Measurements from ENCODE around the gene NR6A1. TPM values are rescaled to one million over a fixed set of nuclear protein-coding genes. Genes with fewer than 3 reads are reported as not detected.

NR6A1 gene
- total and polyA plus RNA-seq, 2 experiments from 2014 or later = 44.2 to 139 TPM

DNA sequence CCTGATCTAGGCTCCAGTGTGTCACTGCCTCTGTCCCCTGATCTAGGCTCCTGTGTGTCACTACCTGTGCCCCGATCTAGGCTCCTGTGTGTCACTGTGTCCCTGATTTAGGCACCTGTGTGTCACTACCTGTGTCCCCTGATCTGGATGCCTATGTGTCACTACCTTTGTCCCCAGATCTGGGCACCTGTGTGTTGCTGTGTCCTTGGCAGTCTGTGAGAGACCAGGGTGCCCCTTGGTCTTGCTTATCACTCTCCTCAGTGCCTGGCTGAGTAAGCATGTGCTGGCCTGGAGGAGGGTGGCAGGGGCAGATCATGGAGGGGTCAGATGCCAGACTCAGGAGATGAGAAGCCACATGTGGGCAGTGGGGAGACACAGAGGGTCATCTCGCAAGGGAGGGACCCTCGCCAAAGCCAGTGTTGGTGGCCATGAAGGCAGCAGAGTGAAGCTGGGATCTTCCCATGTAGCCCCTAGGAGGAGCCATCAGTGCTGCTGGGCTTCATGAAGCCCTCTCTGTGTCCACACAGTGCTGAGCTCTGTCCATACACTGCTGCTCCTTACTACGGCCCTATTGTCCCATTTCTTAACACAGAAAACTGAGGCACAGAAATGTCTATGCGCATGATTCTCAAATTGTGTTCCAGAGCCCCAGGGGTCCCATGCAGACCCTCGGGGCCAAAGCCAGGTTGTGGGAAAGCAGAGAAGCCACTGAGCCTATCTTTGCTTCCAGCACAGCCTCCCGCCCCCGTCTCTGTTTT lies 21.3 kb upstream of the NR6A1 start:
- TF ChIP-seq JUNB (IDR thresholded peaks at IDR 0.05; ENCODE audit: unreplicated experiment) = no peak
- TF ChIP-seq, protein P1, sequence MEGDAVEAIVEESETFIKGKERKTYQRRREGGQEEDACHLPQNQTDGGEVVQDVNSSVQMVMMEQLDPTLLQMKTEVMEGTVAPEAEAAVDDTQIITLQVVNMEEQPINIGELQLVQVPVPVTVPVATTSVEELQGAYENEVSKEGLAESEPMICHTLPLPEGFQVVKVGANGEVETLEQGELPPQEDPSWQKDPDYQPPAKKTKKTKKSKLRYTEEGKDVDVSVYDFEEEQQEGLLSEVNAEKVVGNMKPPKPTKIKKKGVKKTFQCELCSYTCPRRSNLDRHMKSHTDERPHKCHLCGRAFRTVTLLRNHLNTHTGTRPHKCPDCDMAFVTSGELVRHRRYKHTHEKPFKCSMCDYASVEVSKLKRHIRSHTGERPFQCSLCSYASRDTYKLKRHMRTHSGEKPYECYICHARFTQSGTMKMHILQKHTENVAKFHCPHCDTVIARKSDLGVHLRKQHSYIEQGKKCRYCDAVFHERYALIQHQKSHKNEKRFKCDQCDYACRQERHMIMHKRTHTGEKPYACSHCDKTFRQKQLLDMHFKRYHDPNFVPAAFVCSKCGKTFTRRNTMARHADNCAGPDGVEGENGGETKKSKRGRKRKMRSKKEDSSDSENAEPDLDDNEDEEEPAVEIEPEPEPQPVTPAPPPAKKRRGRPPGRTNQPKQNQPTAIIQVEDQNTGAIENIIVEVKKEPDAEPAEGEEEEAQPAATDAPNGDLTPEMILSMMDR (conservative IDR thresholded peaks at IDR 0.05; ENCODE audit: low read depth in 2 of 2) = peak in 1 of 2 experiments; percentile 20; a peak in 2 of 4 replicates
- no peak for TF ChIP-seq POLR2AphosphoS5 (IDR thresholded peaks at IDR 0.05; ENCODE audit: low read depth)
- Mint-ChIP-seq H3K4me1 (0 out of 3 replicates have a peak, but pooled peaks cover 3% of the 10 kb centered on the region), H3K27me3 (ENCODE audit: insufficient read depth, low read depth, poor library complexity) (peaks cover 3% of the 10 kb centered on the region), H3K4me3 (no peak overlapping the region), H3K9me3 (no peaks in the 10 kb centered on the region), H3K36me3 (ENCODE audit: low read depth) (no peaks in the 10 kb centered on the region), H3K27ac (no peak overlapping the region)
- Histone ChIP-seq H3K36me3 (ENCODE audit: insufficient read depth) (no peaks in the 10 kb centered on the region), H3K4me3 (no peak overlapping the region), H3K79me2 (replicated peaks; ENCODE audit: insufficient read depth) (no peaks in the 10 kb centered on the region), H3K4me1 (ENCODE audit: insufficient read depth) (no peaks in the 10 kb centered on the region), H3F3A (replicated peaks; ENCODE audit: low read depth) (no peaks in the 10 kb centered on the region), H3K27me3 (ENCODE audit: insufficient read depth) (no peaks in the 10 kb centered on the region), H3K9me2 (ENCODE audit: insufficient read depth) (no peaks in the 10 kb centered on the region), H2AFZ (no peak overlapping the region), H4K20me1 (replicated peaks; ENCODE audit: insufficient read depth) (no peaks in the 10 kb centered on the region), H3K4me2 (no peak overlapping the region), H3K27ac (ENCODE audit: low read depth) (no peak overlapping the region)
- DNase-seq (ENCODE audit: low spot score) (no peak), ATAC-seq (peak; percentile 50)

DNA sequence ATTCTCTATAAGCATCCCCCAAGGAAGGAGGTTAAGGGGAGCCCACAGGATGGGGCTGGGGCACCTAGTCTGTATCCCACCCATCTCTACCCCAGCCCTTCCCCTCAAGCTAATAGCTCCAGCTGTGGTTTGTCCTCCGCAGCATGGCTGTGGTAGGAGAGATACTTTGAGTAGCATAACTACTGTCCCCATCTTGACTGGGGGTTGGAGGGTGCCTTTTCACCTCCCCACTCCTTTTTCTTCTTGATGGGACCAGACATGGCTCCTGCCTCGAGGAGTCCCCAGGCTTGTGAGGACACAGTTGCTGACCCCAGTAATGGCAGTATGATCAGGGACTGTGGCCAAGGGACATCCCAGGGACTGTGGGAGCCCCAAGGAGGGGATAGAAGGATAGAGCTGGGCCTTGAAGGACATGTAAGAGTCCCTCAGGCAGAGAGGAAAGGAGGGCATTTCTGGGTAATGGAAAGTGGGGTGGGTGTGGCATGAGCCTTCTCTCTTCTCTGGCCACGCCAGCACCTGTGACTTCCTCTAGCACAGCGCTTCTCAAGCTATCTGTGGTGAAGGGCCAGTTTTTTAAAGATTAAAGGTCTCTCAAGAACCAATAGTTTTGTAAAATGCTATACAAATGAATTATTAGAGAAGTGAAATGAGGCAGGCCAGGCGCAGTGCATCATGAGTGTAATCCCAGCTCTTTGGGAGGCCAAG lies 19.8 kb upstream of the NR6A1 start:
- Histone ChIP-seq H2AFZ (no peak overlapping the region), H4K20me1 (replicated peaks; ENCODE audit: insufficient read depth) (no peaks in the 10 kb centered on the region), H3K27me3 (ENCODE audit: insufficient read depth) (no peaks in the 10 kb centered on the region), H3K36me3 (ENCODE audit: insufficient read depth) (no peaks in the 10 kb centered on the region), H3F3A (replicated peaks; ENCODE audit: low read depth) (no peaks in the 10 kb centered on the region), H3K4me2 (no peak overlapping the region), H3K4me1 (ENCODE audit: insufficient read depth) (no peaks in the 10 kb centered on the region), H3K9me2 (ENCODE audit: insufficient read depth) (no peaks in the 10 kb centered on the region), H3K4me3 (no peak overlapping the region), H3K27ac (ENCODE audit: low read depth) (no peak overlapping the region), H3K79me2 (replicated peaks; ENCODE audit: insufficient read depth) (no peaks in the 10 kb centered on the region)
- Mint-ChIP-seq H3K4me1 (no peaks in the 10 kb centered on the region), H3K36me3 (ENCODE audit: low read depth) (no peaks in the 10 kb centered on the region), H3K27me3 (ENCODE audit: insufficient read depth, low read depth, poor library complexity) (peaks cover 4% of the 10 kb centered on the region), H3K9me3 (no peaks in the 10 kb centered on the region), H3K4me3 (no peak overlapping the region), H3K27ac (no peak overlapping the region; the same call in 1 of the 2 replicates)
- ATAC-seq (no peak), DNase-seq (ENCODE audit: low spot score) (no peak)
- TF ChIP-seq ZNF114 (CRISPR knock-in tag; IDR thresholded peaks at IDR 0.05) (no peak), CREB1 (CRISPR knock-in tag; IDR thresholded peaks at IDR 0.05; ENCODE audit: low read depth) (no peak), EZH2phosphoT487 (IDR thresholded peaks at IDR 0.05; ENCODE audit: unreplicated experiment) (no peak)
- TF ChIP-seq, protein P2, sequence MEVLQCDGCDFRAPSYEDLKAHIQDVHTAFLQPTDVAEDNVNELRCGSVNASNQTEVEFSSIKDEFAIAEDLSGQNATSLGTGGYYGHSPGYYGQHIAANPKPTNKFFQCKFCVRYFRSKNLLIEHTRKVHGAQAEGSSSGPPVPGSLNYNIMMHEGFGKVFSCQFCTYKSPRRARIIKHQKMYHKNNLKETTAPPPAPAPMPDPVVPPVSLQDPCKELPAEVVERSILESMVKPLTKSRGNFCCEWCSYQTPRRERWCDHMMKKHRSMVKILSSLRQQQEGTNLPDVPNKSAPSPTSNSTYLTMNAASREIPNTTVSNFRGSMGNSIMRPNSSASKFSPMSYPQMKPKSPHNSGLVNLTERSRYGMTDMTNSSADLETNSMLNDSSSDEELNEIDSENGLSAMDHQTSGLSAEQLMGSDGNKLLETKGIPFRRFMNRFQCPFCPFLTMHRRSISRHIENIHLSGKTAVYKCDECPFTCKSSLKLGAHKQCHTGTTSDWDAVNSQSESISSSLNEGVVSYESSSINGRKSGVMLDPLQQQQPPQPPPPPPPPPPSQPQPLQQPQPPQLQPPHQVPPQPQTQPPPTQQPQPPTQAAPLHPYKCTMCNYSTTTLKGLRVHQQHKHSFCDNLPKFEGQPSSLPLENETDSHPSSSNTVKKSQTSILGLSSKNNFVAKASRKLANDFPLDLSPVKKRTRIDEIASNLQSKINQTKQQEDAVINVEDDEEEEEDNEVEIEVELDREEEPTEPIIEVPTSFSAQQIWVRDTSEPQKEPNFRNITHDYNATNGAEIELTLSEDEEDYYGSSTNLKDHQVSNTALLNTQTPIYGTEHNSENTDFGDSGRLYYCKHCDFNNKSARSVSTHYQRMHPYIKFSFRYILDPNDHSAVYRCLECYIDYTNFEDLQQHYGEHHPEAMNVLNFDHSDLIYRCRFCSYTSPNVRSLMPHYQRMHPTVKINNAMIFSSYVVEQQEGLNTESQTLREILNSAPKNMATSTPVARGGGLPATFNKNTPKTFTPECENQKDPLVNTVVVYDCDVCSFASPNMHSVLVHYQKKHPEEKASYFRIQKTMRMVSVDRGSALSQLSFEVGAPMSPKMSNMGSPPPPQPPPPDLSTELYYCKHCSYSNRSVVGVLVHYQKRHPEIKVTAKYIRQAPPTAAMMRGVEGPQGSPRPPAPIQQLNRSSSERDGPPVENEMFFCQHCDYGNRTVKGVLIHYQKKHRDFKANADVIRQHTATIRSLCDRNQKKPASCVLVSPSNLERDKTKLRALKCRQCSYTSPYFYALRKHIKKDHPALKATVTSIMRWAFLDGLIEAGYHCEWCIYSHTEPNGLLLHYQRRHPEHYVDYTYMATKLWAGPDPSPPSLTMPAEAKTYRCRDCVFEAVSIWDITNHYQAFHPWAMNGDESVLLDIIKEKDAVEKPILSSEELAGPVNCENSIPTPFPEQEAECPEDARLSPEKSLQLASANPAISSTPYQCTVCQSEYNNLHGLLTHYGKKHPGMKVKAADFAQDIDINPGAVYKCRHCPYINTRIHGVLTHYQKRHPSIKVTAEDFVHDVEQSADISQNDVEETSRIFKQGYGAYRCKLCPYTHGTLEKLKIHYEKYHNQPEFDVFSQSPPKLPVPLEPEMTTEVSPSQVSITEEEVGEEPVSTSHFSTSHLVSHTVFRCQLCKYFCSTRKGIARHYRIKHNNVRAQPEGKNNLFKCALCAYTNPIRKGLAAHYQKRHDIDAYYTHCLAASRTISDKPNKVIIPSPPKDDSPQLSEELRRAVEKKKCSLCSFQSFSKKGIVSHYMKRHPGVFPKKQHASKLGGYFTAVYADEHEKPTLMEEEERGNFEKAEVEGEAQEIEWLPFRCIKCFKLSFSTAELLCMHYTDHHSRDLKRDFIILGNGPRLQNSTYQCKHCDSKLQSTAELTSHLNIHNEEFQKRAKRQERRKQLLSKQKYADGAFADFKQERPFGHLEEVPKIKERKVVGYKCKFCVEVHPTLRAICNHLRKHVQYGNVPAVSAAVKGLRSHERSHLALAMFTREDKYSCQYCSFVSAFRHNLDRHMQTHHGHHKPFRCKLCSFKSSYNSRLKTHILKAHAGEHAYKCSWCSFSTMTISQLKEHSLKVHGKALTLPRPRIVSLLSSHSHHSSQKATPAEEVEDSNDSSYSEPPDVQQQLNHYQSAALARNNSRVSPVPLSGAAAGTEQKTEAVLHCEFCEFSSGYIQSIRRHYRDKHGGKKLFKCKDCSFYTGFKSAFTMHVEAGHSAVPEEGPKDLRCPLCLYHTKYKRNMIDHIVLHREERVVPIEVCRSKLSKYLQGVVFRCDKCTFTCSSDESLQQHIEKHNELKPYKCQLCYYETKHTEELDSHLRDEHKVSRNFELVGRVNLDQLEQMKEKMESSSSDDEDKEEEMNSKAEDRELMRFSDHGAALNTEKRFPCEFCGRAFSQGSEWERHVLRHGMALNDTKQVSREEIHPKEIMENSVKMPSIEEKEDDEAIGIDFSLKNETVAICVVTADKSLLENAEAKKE (CRISPR knock-in tag; IDR thresholded peaks at IDR 0.05) = no peak
- TF ChIP-seq, protein P3, sequence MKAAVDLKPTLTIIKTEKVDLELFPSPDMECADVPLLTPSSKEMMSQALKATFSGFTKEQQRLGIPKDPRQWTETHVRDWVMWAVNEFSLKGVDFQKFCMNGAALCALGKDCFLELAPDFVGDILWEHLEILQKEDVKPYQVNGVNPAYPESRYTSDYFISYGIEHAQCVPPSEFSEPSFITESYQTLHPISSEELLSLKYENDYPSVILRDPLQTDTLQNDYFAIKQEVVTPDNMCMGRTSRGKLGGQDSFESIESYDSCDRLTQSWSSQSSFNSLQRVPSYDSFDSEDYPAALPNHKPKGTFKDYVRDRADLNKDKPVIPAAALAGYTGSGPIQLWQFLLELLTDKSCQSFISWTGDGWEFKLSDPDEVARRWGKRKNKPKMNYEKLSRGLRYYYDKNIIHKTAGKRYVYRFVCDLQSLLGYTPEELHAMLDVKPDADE (IDR thresholded peaks at IDR 0.05) = no peak
